ENCODE results near the gene ABHD11.

Gene ABHD11

DNA sequence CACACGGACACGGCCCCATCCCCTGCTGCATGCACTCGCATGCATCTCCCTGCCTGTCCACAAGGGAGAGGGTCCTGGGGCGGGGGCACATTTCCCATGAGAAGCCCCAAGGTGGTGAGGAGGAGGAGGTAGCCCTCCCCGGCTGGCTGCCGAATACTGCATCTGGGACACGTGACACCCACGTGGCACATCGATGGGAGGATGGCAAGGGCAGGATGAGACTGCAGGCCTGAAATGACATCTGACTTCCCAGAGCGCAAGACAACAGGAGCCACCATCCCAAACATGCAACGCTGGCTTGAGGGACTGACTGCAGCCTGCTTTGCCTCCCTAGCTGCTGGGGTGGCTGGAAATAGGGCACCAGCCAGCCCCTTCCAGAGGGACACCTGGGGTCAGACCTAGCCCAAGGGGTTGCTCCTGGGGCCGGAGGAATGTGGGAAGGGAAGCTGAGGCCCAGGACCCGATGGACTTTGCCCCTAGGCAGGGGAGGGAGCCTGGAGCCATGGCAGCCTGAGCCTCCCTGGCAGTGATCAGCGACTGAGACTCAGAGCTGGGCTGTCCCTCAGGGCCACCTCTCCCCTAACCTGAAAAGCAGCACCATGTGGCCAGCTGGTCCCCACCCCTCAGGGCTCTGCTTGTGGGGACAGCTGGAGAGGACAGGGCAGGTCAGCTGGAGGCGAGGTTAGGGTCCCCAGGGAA, 39.1 kb downstream of the ABHD11 start:
- Histone ChIP-seq H3K27ac (peak overlapping the region; percentile 19; the same call in 1 of the 2 replicates), H3K36me3 (peaks cover 81% of the 10 kb centered on the region), H3K27me3 (ENCODE audit: insufficient read depth, low read depth, severe bottlenecking) (no peaks in the 10 kb centered on the region), H3K4me3 (ENCODE audit: low read depth, low read length) (no peak overlapping the region), H3K9me3 (ENCODE audit: severe bottlenecking) (no peaks in the 10 kb centered on the region)
- DNase-seq, result peak; percentile 10
- TF ChIP-seq, protein P1, sequence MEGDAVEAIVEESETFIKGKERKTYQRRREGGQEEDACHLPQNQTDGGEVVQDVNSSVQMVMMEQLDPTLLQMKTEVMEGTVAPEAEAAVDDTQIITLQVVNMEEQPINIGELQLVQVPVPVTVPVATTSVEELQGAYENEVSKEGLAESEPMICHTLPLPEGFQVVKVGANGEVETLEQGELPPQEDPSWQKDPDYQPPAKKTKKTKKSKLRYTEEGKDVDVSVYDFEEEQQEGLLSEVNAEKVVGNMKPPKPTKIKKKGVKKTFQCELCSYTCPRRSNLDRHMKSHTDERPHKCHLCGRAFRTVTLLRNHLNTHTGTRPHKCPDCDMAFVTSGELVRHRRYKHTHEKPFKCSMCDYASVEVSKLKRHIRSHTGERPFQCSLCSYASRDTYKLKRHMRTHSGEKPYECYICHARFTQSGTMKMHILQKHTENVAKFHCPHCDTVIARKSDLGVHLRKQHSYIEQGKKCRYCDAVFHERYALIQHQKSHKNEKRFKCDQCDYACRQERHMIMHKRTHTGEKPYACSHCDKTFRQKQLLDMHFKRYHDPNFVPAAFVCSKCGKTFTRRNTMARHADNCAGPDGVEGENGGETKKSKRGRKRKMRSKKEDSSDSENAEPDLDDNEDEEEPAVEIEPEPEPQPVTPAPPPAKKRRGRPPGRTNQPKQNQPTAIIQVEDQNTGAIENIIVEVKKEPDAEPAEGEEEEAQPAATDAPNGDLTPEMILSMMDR (IDR thresholded peaks at IDR 0.05; ENCODE audit: low read depth, low read length), result no peak

DNA sequence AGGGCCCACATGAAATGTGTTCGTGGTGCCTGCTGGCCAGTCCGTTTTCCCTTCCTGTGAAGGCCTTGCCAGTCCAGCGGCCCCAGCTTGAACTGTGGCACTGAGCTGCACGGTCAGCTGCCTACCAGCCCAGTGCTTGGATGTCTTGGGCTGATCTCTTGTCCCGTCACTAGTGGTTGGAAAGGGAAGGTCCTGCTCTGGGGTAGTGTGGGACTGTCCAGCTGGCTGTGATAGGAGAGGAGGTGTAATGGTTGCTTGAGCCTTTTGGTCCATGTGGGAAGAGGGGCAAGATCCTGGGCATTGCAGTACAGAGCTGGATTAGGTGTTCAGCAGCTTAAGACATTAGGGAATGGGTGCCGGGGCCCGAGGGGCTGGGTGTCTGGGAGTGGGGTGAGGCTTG, 40.2 kb downstream of the ABHD11 start:
- DNase-seq, result peak; percentile 38
- no peak overlapping the region for H3K4me3 ChIP-seq (ENCODE audit: low read depth, low read length)
- no peak overlapping the region for H3K27ac ChIP-seq
- peaks cover 86% of the 10 kb centered on the region for H3K36me3 ChIP-seq
- TF ChIP-seq, protein P1 (IDR thresholded peaks at IDR 0.05; ENCODE audit: low read depth, low read length), result no peak
- no peaks in the 10 kb centered on the region for H3K9me3 ChIP-seq (ENCODE audit: severe bottlenecking)
- H3K27me3 ChIP-seq (ENCODE audit: insufficient read depth, low read depth, severe bottlenecking), result no peaks in the 10 kb centered on the region

DNA sequence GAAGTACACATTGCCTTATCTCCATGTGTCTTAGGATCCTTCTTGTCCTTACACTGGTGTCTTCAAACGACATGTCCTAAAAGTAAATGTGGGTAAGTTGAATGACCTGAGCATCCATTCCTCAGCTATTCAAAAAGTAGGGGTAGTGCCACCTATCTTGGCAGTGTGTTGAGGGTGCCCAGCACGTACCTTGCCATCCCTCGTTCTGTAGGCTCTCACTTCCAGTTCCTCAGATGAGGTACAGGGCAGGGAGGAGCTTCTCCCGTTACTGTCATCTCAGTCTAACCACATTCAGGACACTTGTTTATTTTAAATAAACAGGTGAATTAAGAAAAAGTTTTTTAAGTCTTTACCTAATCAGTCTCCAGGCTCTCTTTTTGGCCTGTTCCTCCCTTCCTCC, 42.2 kb downstream of the ABHD11 start:
- Histone ChIP-seq H3K27me3 (ENCODE audit: insufficient read depth, low read depth, severe bottlenecking) (no peaks in the 10 kb centered on the region), H3K9me3 (ENCODE audit: severe bottlenecking) (no peaks in the 10 kb centered on the region), H3K27ac (no peak overlapping the region), H3K36me3 (peaks cover 88% of the 10 kb centered on the region), H3K4me3 (ENCODE audit: low read depth, low read length) (no peak overlapping the region)
- TF ChIP-seq, protein P1 (IDR thresholded peaks at IDR 0.05; ENCODE audit: low read depth, low read length), result no peak
- DNase-seq, result no peak

DNA sequence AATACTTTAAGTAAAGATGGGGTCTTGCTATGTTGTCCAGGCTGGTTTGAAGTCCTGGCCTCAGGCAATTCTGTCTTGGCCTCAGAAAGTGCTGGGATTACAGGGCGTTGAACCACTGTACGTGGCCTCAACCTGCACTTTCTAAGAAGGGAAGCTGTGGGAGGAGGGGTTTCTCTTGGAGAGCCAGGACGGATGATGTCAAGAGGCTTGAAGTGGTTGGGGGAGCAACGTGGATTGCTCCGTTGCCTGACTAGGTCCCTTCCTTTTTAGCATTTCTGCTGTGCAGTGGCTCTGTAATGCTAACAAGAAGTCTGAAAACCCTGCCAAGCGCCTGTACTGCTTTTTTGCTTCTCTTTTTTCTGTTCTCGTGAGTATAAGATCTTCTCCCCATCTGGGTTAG, 48.0 kb downstream of the ABHD11 start:
- no peaks in the 10 kb centered on the region for H3K27me3 ChIP-seq (ENCODE audit: insufficient read depth, low read depth, severe bottlenecking)
- no peak for DNase-seq
- no peaks in the 10 kb centered on the region for H3K9me3 ChIP-seq (ENCODE audit: severe bottlenecking)
- H3K4me3 ChIP-seq (ENCODE audit: low read depth, low read length), result no peak overlapping the region
- H3K27ac ChIP-seq, result no peak overlapping the region
- peaks cover 81% of the 10 kb centered on the region for H3K36me3 ChIP-seq
- TF ChIP-seq, protein P1 (IDR thresholded peaks at IDR 0.05; ENCODE audit: low read depth, low read length), result no peak

DNA sequence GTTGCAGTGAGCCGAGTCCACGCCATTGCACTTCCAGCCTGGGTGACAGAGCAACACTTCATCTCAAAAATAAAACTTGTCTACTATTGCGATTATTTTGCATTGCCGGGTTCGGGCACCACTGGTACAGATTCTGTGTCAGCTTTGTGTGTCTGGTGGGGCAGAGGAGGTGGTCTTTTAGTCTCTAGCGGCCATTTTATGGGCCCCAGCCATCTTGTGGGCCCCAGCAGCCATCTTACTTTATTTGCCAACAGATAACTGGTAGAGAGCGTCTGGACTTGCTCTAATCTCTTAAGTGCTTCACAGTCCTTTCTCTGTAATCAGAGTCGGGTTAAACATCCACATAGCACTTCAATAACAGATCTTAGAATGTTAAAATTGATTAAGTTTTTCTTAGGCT, 50.3 kb downstream of the ABHD11 start:
- no peak for DNase-seq
- peaks cover 62% of the 10 kb centered on the region for H3K36me3 ChIP-seq
- H3K27ac ChIP-seq, result no peak overlapping the region
- H3K4me3 ChIP-seq (ENCODE audit: low read depth, low read length), result no peak overlapping the region
- TF ChIP-seq, protein P1 (IDR thresholded peaks at IDR 0.05; ENCODE audit: low read depth, low read length), result no peak
- H3K27me3 ChIP-seq (ENCODE audit: insufficient read depth, low read depth, severe bottlenecking), result no peaks in the 10 kb centered on the region
- H3K9me3 ChIP-seq (ENCODE audit: severe bottlenecking), result no peaks in the 10 kb centered on the region
